ENCODE results near the gene DDX11.
"Not testable (repeated sequence)": the region's sequence is repeated elsewhere in the genome, so short reads cannot be mapped to it uniquely, and the experiment has no call there.

DDX11 gene

DNA sequence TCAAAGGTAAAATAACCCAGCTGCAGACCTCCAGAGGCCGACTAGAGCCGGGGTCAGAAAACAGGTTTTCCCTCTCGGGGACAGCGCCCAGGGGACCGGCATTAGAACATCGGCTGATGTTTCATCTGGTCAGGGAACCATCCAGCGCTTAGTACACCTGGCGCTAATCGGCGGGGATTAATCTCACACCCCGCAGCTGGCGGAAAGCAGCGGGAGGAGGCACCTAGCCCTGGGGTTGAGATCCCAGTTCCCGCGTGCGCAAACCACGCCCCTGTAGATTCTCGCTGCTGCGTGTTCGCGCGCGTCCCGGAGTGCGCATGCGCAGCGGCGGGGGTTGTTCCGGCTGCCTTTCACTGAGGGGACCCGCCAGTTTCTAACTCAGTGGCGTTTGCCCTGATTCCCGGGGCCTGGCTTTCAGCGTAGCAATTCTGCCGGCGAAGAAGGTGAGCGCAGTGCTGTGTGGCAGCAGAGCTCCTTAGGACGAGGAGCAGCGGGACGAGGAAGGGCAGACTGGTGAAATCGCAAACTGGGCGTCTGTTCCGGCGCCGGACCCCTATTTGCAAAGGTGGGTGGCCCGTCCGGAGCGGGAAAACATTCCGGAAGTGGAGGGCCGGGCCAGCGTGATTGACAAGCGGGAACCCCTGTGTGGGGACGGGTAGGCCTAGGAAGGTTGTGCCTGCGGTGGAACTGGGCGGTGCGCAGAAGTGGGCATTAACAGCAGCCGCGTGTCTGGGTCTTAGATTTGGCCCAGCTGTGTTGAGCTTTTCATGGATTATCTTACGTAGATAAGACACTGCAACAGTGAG is at the start of gene DDX11:
DDX11 (plus strand) TSS at position 334 of the 806 bp plus-strand sequence. CDS start 4,534 bp downstream, outside the sequence.
- peak; percentile 98 for DNase-seq (ENCODE audit: low read depth, low spot score)

DNA sequence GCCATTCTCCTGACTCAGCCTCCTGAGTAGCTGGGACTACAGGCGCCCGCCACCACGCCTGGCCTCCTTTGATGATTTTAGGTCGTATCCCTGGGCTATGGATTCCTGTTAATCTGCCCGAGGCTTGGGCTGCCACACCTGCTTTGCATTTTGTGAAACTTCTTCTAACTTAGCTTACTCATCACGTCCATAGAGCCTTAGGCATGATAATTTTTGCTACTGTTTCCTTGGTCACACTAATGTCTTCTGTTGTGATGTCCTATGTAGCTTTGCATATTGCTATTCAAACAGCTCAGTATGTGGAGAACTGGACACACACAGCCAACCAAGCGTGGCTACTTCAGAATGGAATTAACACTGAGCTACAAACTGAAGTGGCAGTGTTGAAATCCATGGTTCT is 47.5 kb upstream of the DDX11 start:
- peak; percentile 24 for DNase-seq (ENCODE audit: low read depth, low spot score)

DNA sequence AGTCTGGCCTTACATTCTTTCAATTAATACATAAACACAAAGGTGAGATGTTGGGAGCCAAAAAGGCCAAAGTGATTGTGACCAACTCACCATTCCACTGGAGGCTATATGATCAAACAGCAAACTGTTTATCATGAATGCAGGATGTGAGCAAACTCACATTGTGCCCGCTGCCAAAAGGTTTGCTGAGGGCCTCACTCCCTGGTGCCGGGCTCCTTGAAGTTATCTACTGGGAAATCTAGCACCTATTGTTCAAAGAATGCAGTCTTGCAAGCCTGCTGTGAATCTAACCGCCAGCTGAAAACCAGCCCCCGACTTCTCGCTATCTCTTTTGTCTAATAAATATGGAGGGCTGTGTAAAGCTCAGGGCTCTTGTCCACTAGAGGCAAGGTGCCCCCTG is 46.7 kb upstream of the DDX11 start:
- peak; percentile 30 for DNase-seq (ENCODE audit: low read depth, low spot score)

DNA sequence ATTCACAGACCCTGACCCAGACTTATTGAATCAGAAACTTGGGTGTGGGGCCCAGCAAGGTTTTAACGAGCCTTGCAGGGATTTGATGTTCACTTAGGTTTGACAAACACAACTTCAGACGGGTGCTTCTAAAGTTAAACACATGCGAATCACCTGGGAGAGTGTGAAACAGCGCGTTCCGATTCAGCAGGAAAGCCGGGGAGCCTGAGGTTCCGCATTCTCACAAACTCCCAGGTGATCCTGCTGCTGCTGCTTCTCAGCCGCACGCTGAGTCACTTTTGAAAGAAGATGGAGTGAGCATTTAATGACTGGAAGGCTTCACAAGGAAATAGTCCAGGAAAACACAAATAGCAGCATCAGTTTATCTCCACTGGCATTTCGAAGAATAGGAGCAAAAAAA is 44.2 kb upstream of the DDX11 start:
- DNase-seq (ENCODE audit: low read depth, low spot score): no peak

DNA sequence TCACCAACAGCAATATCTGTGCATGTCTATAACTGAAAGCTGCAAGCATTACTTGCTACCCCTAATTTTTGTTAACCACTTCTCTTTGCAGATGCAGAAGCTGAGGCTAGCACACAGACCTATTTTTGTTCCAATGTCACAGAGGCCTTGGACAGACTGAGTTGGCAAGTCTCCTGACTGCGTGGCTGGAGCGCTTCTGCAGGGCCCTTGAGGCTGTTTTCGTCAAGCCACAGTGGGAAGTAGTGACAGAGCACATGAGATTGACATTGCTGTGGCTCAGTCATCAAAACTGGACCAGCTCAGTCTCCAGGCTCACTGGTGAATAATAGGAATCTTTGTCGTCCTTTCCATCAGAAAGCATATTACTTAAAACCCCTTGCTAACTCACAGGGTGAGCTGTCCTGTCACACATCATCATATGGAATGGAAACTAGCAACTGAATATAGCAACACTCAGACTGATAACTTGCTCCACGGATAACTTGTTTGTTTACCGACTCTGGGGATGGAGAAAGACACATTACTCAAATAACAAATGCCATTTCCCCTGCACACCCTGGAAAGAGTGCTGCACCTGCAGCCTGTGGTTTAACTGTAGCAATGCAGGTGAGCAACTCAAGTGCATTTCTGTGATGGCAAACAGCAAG is 43.6 kb upstream of the DDX11 start:
- DNase-seq (ENCODE audit: low read depth, low spot score): no peak

DNA sequence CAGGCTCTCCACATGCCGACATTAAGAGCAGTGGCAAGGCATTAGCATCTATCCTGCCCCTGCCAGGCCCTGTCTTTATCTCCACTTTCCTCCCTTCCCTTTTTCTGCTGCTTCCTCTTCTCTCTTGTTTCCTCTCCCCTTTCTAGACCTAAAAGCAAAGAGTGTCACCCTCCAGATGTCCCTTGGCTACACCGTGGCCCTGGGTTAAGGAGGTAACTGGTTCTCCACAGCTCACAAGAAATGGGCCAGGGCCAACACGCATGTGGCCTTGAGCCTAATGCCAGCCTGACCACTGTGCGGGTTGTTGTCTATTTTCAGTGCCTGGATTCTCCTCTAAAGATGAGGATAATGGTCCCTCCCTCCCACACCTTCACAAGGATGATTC is 41.7 kb upstream of the DDX11 start:
- no peak for DNase-seq (ENCODE audit: low read depth, low spot score)

DNA sequence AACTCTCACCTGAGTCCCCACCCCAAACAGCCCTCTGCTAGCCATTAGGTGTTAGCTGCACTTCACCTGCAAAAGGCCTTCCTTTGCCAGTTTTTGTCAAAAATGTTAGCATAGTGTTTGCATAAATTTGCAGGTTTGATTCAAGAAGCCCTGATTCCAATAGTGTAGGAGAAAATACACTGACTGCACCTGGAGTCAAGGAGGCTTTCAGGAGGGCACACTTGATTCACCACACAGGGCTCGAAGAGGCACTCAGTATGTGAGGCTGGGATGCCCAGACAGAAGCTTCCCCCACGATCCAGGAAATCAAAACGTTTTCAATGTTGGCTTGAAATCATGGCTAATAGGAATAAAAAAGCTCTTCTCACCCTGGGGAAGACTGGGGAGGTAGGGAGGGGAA is 40.5 kb upstream of the DDX11 start:
- no peak for DNase-seq (ENCODE audit: low read depth, low spot score)

DNA sequence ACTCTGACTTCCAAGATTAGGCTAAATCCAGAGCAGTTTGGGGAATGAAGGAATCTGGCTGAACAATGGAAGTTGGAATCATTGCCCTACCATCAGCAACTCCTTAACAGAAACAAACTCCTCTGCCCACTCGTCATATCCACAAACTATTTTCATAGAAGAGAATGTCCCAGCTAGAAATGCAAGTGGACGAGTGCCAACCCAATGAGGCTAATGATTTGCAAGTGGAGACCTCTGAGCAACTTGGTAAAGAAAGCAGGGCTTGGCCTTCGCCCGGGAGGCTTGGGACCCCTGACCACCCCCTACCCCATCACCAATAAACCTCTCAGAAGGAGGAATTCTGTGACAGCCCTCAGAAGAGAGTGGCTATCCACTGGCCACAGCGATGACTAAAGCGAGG is 40.0 kb upstream of the DDX11 start:
- DNase-seq (ENCODE audit: low read depth, low spot score): no peak

DNA sequence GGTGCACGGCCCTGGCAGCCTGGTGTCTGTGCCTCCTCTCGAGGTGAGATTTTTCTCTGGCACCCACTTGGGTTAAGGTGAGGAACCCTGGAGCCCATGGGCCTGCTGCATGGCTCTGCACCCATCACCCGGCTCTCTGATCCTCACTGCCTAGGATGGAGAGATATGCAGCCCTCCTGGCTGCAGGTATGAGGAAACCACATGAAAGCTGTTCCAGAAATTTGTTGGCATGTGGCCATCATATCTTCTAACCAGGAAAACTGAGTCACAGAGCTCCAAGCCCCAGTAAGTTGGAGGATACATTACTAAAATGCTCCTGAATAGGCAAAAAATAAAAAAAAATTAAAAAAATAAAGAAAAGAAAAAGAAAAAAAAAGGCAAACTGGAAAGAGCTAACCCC is 39.3 kb upstream of the DDX11 start:
- no peak for DNase-seq (ENCODE audit: low read depth, low spot score)

DNA sequence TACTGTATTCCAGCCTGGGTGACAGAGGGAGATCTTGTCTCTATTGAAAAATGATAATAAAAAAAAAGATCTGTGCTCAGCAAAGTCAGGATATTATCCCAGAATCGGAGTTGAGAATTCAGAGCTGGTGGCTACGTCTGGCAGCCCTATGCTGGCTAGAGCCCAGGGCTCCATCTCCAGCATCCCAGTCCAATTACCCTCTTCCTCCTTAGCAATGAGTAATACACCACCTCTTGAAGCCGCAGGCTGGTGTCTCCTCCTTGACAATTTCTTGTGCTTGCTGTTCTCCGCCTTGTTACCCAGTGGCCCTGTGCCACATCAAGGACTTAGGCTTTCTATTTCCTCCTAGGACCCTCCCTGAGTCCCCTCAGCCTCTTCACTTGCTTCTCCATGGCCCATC is 38.4 kb upstream of the DDX11 start:
- DNase-seq (ENCODE audit: low read depth, low spot score): no peak

DNA sequence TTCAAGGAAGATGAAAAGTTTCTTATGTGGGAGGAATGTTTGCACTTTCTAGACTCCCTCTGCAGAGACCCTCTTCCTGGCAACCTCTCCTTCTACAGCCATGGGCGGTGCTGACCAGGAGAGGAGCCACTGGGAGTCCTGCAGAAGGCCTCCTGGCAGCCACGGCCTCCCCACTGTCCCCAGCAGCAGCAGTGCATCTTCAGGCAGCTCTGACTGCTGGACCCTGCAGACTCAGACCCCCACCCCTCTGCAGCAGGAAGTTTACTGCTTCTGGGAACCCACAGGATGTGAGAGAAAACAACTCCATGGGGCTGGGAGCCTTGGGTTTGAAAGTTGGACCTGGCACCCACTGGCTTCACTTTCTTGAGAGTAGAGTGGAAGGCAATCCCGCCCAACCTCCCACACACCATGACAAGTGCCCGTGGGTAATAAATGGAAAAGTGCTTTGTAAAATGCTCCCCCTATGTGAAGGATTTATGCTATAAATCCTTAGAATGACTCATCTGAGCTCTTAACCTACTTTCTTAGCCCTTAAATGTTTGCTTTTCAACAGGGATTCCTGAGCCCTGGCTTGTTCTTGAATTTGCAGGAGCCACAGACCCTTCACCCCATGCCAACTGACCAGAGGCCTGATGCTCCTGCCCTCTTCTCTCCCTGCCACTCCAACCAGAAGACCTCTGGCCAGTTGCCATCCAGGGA is 37.5 kb upstream of the DDX11 start:
- no peak for DNase-seq (ENCODE audit: low read depth, low spot score)

DNA sequence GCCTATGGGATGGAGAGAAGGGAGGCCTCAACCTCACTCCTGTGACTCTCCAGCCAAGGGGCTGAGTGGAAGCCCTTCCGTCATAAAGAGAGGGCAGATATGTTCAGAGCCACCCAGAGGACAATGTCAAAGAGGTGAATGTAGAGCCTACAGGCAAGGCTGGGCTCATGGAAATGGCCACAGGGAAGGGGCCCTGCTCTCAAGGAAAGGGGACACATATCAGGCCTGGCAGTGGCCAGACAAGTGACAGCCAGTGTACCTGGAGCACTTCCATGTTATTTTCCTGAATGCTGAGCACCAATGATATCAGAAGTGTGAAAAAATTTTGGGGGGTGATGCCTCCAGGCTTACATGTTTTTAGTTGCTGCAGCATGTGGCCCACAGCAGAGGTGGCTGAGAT is 36.6 kb upstream of the DDX11 start:
- DNase-seq (ENCODE audit: low read depth, low spot score): no peak

DNA sequence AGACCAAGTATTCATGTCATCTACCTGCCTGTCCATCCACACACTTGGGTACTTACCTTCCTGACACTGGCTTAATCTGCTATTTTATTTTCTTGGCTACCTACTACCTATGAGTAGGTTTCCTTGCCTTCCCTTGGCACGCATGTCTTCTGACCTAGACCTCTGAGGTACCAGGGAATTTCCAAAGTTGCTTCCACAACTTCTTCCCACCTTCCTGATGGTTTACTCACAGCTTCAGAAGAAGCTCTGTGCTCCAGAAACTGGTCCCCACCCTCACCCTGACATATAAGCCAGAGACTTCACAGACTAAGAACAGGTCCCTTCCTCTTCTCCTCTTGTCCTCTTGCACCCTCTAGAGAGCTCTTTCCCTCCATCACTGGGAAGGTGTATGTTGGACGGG is 35.7 kb upstream of the DDX11 start:
- DNase-seq (ENCODE audit: low read depth, low spot score): no peak

DNA sequence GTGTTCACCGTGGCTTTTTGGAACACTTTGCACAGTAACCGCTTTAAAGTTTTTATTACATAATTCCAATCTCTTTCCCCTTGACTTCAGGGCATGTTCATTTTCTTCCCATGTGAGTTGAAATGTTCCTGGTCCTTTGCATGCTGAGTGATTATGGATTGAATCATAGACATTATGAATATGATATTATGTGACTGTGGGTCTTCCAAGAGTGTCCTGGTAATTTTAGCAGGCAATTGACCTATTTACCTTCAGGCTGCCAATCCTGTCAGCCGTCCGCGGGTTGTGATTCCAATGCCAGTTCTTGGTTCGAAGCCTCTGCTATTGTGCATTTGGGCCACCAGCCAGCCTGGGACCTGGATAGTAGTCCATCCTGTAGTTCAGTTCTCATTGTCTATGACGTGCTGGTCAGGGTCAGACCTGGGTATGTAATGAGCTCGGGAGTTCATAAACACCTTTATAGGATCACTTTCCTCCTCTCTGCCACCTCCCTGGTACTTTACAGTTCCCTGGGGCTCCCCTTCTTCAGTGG is 32.6 kb upstream of the DDX11 start:
- DNase-seq (ENCODE audit: low read depth, low spot score): no peak

DNA sequence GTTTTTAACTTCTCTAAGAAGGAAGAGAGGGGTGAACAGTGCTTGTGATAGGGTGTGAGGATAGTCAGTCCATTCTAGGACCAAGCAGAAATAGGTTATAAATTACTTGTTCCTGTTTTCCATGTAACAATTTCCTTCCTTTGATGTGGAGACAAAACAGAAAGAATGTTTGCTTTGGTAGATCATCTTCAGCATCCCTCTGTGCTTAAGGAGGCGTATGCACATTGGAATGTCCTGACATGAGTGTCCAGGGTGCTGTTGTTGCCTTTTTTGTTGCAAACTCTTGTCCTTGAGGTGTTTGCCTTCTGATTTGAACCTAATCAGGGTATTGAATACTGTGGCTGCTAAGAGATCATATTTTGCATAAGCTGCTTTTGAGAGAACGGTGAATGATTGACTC is 23.5 kb upstream of the DDX11 start:
- not testable (repeated sequence) for DNase-seq (ENCODE audit: low read depth, low spot score)

DNA sequence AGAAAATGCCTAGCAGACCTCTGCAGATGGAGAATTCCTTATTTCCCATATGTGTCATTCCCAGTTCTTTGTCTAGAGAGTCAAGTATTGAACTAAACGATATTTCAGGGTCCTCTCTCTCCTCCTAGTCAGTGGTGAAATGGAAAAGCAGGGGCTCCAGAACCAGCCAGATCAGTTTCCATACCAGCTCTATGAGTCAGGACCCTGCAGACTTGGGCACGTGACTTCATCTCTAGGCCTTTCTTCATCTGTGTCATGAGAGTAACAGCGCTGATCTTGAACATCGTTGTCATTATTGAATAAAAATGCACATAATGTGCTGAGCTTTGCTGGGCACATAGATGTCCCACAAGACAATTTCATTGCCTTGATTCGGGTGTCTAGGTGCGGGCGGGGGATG is 23.1 kb upstream of the DDX11 start:
- not testable (repeated sequence) for DNase-seq (ENCODE audit: low read depth, low spot score)

DNA sequence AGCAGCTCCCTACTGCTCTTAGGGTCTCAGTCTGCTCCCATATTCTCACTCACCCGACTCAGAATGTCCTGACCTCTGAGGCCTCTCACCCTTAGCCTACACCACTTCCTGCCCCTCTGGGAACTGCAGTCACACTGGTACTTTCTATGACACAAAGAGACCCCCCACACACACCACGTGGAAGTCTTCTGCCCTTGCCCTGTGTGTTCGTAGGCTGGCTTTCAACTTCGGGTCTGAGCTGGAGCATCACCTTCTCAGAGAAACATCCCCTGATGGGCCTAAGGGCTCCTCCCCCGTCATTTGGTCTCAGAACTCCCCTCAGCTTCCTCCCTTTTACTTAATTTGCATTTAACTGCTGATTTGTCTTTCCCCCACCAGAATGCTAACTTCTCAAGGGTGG is 22.0 kb upstream of the DDX11 start:
- not testable (repeated sequence) for DNase-seq (ENCODE audit: low read depth, low spot score)

DNA sequence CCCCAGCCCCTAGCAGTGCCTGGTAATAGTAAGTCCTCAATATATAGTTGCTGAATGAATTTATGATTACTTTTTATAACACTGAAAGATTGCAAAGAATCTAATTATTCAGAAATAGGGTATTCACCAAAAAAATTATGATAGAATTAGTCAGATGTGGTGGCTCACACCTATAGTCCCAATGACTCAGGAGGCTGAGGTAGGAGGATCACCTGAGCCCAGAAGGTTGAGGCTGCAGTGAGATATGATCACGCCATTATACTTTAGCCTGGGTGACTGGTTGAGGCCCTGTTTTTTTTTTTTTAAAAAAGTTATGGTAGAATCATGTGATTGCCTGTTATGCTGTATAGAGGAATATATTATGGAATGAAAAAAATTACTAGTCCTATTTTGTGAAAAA is 21.5 kb upstream of the DDX11 start:
- not testable (repeated sequence) for DNase-seq (ENCODE audit: low read depth, low spot score)

DNA sequence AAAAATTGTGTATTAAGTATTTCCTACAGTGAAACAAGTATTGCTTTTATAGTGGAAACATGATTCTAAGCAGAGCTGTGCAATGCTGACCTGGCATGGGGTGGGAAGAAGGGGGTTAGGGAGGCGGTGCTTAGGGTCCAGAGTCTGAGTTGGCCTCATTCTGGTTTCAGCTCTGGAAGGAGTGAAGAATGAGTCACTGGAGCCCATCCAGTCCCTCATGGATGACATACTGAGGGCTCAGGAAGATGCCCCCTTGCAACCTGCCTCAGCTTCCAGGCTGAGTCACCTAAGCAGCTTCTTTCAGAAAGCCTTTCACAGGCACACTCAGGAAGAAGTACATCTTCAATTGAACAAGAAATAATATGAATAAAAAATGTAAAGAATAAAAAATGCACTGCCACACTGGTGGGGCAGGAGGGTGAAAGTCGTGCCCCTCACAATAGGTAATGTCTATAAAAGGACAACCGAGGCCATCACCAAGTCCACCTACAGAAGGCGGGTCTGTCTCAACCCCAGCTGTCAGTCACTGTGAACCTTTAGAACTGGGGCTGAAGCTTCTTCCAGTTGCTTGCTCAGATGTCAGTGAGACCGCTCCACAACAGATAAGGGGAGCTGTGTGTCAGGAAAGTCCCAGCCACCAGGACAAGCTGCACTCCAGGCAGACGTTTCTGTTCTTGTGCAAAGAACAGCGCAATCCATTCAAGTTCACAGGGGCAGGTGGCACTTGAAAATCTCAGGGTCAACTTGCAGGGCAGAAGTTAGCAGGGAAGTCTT is 20.8 kb upstream of the DDX11 start:
- not testable (repeated sequence) for DNase-seq (ENCODE audit: low read depth, low spot score)

DNA sequence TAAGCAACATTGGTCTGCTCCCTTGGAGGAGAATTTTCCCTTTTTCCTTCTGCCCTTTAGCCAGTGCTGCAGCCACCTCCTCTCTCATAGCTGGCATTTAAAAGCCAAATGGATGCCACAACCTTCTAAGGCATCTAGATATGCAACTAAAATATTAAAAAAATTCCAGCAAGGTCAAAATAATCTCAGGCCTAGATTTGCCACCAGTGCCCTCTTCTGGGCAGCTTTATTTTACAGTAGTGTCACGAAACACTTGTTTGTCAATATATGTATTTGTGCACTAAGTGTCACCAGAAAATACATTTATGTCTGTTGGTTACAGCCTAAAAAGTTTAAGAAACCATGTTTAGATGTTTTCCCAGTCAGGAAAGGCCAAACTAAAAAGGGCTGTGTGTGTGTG is 19.7 kb upstream of the DDX11 start:
- DNase-seq (ENCODE audit: low read depth, low spot score): not testable (repeated sequence)

DNA sequence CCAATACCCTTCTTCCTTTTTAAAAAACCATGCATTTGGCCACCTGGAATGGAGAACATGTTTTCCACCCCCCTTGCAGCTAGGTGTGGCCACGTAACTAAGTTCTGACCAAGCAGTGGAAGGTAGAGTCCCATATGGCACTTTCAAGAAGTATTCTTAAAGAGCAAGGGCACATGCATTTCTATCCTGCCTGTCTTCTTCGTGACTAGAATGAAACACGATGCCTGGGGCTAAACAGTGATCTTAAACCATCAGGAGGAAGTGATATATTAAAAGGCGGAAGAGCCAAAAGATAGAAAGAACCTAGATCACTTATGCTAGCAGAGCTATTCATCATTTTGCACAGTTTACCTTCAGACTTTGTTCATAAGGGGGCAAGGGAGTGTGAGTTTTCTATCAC is 16.0 kb upstream of the DDX11 start:
- DNase-seq (ENCODE audit: low read depth, low spot score): no peak

DNA sequence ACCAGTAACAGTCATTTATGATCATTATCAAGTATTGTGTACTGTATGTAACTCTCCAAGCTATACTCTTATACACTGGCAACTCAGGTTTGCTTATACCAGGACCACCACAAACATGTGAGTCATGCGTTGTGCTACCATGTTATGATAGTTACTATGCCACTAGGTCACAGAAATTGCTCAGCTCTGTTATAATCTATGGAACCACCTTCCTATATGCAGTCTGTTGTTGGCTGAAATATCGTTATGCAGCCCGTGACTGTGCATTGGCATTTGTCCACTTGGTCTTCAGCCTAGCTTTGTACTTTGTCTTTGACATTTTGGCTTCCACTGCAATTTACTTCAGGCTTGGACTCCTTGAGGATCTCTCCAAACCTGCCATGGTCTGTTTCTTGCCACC is 7.5 kb upstream of the DDX11 start:
- not testable (repeated sequence) for DNase-seq (ENCODE audit: low read depth, low spot score)
